ENCODE measurements around the gene JAZF1.
"Not testable (repeated sequence)": the region's sequence is repeated elsewhere in the genome, so short reads cannot be mapped to it uniquely, and the experiment has no call there.

Gene JAZF1

GRCh38 chr7:27928001-27928400 is 252.6 kb downstream of the JAZF1 start:
- no peak for DNase-seq

GRCh38 chr7:27925573-27926201 is 254.9 kb downstream of the JAZF1 start:
- DNase-seq = no peak

- no peak for DNase-seq
These were observed 257.0 kb downstream of the JAZF1 start for GRCh38 chr7:27923642-27923980.

- DNase-seq = no peak
These were observed 257.5 kb downstream of the JAZF1 start for GRCh38 chr7:27922907-27923641.

GRCh38 chr7:27922389-27922788 is 258.2 kb downstream of the JAZF1 start:
- DNase-seq = not testable (repeated sequence)

GRCh38 chr7:27921081-27921836 is 259.3 kb downstream of the JAZF1 start:
- DNase-seq = peak; percentile 55

- DNase-seq = no peak
These were observed 260.2 kb downstream of the JAZF1 start for GRCh38 chr7:27920281-27920946.

GRCh38 chr7:27918503-27918902 is 262.1 kb downstream of the JAZF1 start:
- DNase-seq = no peak

GRCh38 chr7:27917774-27918314 is 262.8 kb downstream of the JAZF1 start:
- no peak for DNase-seq

- no peak for DNase-seq
These were observed 263.5 kb downstream of the JAZF1 start for GRCh38 chr7:27917119-27917518.

GRCh38 chr7:27916372-27916771 is 264.2 kb downstream of the JAZF1 start:
- DNase-seq = no peak

- DNase-seq = no peak
These were observed 266.2 kb downstream of the JAZF1 start for GRCh38 chr7:27914409-27914808.

- DNase-seq = no peak
These were observed 267.8 kb downstream of the JAZF1 start for GRCh38 chr7:27912751-27913150.

- no peak for DNase-seq
These were observed 268.7 kb downstream of the JAZF1 start for GRCh38 chr7:27911920-27912319.

GRCh38 chr7:27910326-27910725 is 270.3 kb downstream of the JAZF1 start:
- no peak for DNase-seq

- no peak for DNase-seq
These were observed 271.9 kb downstream of the JAZF1 start for GRCh38 chr7:27908534-27909165.

GRCh38 chr7:27906385-27907091 is 274.1 kb downstream of the JAZF1 start:
- no peak for DNase-seq

- no peak for DNase-seq
These were observed 274.6 kb downstream of the JAZF1 start for GRCh38 chr7:27905951-27906350.

- peak; percentile 55 for DNase-seq
These were observed 279.4 kb downstream of the JAZF1 start for GRCh38 chr7:27901028-27901760.

- DNase-seq = no peak
These were observed 280.6 kb downstream of the JAZF1 start for GRCh38 chr7:27900006-27900405.

GRCh38 chr7:27899601-27900000 is 281.0 kb downstream of the JAZF1 start:
- peak; percentile 31 for DNase-seq
